TTC549 (cell line): Measurements from ENCODE around the gene CLEC4C.

Source experiments
- FAIRE-seq: peaks from 2 replicates; lab custom pipeline; 2012; peaks lifted over from hg19 to GRCh38; lab: Jason Lieb, UNC

CLEC4C gene

GRCh38 chr12:7723926-7724325 is 23.2 kb downstream of the CLEC4C start:
- FAIRE-seq = no peak

GRCh38 chr12:7719946-7720730 is 27.0 kb downstream of the CLEC4C start:
- no peak for FAIRE-seq

- FAIRE-seq = no peak
Observed at GRCh38 chr12:7716381-7716780, 30.8 kb downstream of the CLEC4C start.

GRCh38 chr12:7712841-7713442 is 34.2 kb downstream of the CLEC4C start:
- FAIRE-seq = no peak

- no peak for FAIRE-seq
Observed at GRCh38 chr12:7711133-7711532, 36.0 kb downstream of the CLEC4C start, which contains the start of gene DPPA3. Gene DPPA3 (plus strand): TSS chr12:7711433. CDS start chr12:7711571, 138 bp downstream.

GRCh38 chr12:7709969-7710675 is 37.1 kb downstream of the CLEC4C start:
- no peak for FAIRE-seq

- FAIRE-seq = no peak
Observed at GRCh38 chr12:7705846-7706245, 41.3 kb downstream of the CLEC4C start.

GRCh38 chr12:7695566-7696197 is 51.5 kb downstream of the CLEC4C start, which contains the start of gene GDF3:
Gene GDF3 (minus strand): TSS chr12:7695775. CDS start chr12:7695728, 47 bp downstream.
- FAIRE-seq = no peak

- no peak for FAIRE-seq
Observed at GRCh38 chr12:7695237-7695560, 52.0 kb downstream of the CLEC4C start.

- no peak for FAIRE-seq
Observed at GRCh38 chr12:7694556-7695236, 52.5 kb downstream of the CLEC4C start.

- no peak for FAIRE-seq
Observed at GRCh38 chr12:7693793-7694192, 53.4 kb downstream of the CLEC4C start.

- FAIRE-seq = no peak
Observed at GRCh38 chr12:7681535-7681934, 65.6 kb downstream of the CLEC4C start.
